ENCODE measurements around the gene TEAD4. TPM values are rescaled to one million over a fixed set of nuclear protein-coding genes. Genes with fewer than 3 reads are reported as not detected.

Gene TEAD4
- total and polyA plus RNA-seq, 2 donors (not counting 1 experiment from before 2014, with no cell fraction given), result not detected

GRCh38 chr12:3049176-3049575 is 90.0 kb downstream of the TEAD4 start:
- intact Hi-C loops (cut with micrococcal nuclease), result no loop called here
- no peaks in the 10 kb centered on the region for H3K79me2 ChIP-seq (ENCODE audit: control insufficient read depth, insufficient read depth, low read length)
- H3K36me3 ChIP-seq (replicated peaks in 1 of 2; ENCODE audit: control extremely low read depth in 1 of 2, control insufficient read depth in 1 of 2, extremely low read depth in 1 of 2, insufficient read depth in 2 of 2, low read length in 1 of 2), result no peaks in the 10 kb centered on the region
- TF ChIP-seq CTCF (IDR thresholded peaks at IDR 0.05) (no peak), EZH2 (IDR thresholded peaks at IDR 0.05; ENCODE audit: borderline replicate concordance, insufficient read depth, low read depth, low read length, poor library complexity, severe bottlenecking) (no peak)
- ATAC-seq (ENCODE audit: low read depth), result no peak
- Mint-ChIP-seq H3K27me3 (peaks cover 24% of the 10 kb centered on the region), H3K4me1 (peaks cover 22% of the 10 kb centered on the region), H3K4me3 (peak overlapping the region; percentile 49), H3K27ac (no peak overlapping the region), H3K9me3 (ENCODE audit: insufficient read depth) (no peaks in the 10 kb centered on the region)
- no peak overlapping the region for H3K4me3 ChIP-seq (ENCODE audit: control extremely low read depth in 1 of 5, extremely low read depth in 1 of 5, insufficient read depth in 1 of 5, low read depth in 2 of 5, low read length in 4 of 5)
- H3K9me3 ChIP-seq (ENCODE audit: control extremely low read depth in 1 of 3, control insufficient read depth in 2 of 3, insufficient read depth in 1 of 3, low read length in 2 of 3), result peaks cover 0 to under 1% (median 0%) of the 10 kb centered on the region in 3 donors
- H3K4me2 ChIP-seq (replicated peaks; ENCODE audit: low read depth, low read length, poor library complexity, severe bottlenecking), result no peak overlapping the region
- peaks cover 11 to 13% of the 10 kb centered on the region in 2 donors for H3K4me1 ChIP-seq (ENCODE audit: control insufficient read depth in 2 of 2, insufficient read depth in 2 of 2, low read length in 2 of 2)
- 81% methylated on average over 8 of the region's 9 CpGs for WGBS (ENCODE audit: insufficient coverage)
- no peak overlapping the region for H2AFZ ChIP-seq (ENCODE audit: insufficient read depth, low read depth, low read length, poor library complexity, severe bottlenecking)
- H3K9ac ChIP-seq (ENCODE audit: low read length), result no peak overlapping the region
- POLR2A ChIA-PET, result no interaction called here
- H3K27me3 ChIP-seq (replicated peaks in 1 of 4; ENCODE audit: control extremely low read depth in 1 of 4, control insufficient read depth in 3 of 4, insufficient read depth in 4 of 4, low read length in 3 of 4), result peaks cover 0 to 7% (median 2%) of the 10 kb centered on the region in 4 experiments
- no peak for DNase-seq
- H3K27ac ChIP-seq (ENCODE audit: low read length in 2 of 2), result no peak overlapping the region
- H4K20me1 ChIP-seq (ENCODE audit: control insufficient read depth, insufficient read depth, low read length, poor library complexity, severe bottlenecking), result no peaks in the 10 kb centered on the region
- CTCF ChIA-PET, result no interaction called here

- Histone ChIP-seq H3K4me1 (ENCODE audit: control insufficient read depth in 2 of 2, insufficient read depth in 2 of 2, low read length in 2 of 2) (peaks cover 11 to 13% of the 10 kb centered on the region in 2 donors), H3K4me2 (replicated peaks; ENCODE audit: low read depth, low read length, poor library complexity, severe bottlenecking) (peak overlapping the region; percentile 45), H3K9ac (ENCODE audit: low read length) (peak overlapping the region; percentile 3), H3K79me2 (ENCODE audit: control insufficient read depth, insufficient read depth, low read length) (no peaks in the 10 kb centered on the region), H4K20me1 (ENCODE audit: control insufficient read depth, insufficient read depth, low read length, poor library complexity, severe bottlenecking) (no peaks in the 10 kb centered on the region), H3K27ac (ENCODE audit: low read length in 2 of 2) (no peak overlapping the region), H3K9me3 (ENCODE audit: control extremely low read depth in 1 of 3, control insufficient read depth in 2 of 3, insufficient read depth in 1 of 3, low read length in 2 of 3) (no peaks in the 10 kb centered on the region), H3K36me3 (replicated peaks in 1 of 2; ENCODE audit: control extremely low read depth in 1 of 2, control insufficient read depth in 1 of 2, extremely low read depth in 1 of 2, insufficient read depth in 2 of 2, low read length in 1 of 2) (no peaks in the 10 kb centered on the region), H2AFZ (ENCODE audit: insufficient read depth, low read depth, low read length, poor library complexity, severe bottlenecking) (no peak overlapping the region), H3K27me3 (replicated peaks in 1 of 4; ENCODE audit: control extremely low read depth in 1 of 4, control insufficient read depth in 3 of 4, insufficient read depth in 4 of 4, low read length in 3 of 4) (peaks cover 0 to 7% (median 2%) of the 10 kb centered on the region in 4 experiments), H3K4me3 (ENCODE audit: control extremely low read depth in 1 of 5, extremely low read depth in 1 of 5, insufficient read depth in 1 of 5, low read depth in 2 of 5, low read length in 4 of 5) (no peak overlapping the region)
- ChIA-PET CTCF (no interaction called here), POLR2A (no interaction called here)
- H3K4me1 Mint-ChIP-seq, result peaks cover 22% of the 10 kb centered on the region
- 2% methylated on average over 10 of the region's 11 CpGs for WGBS (ENCODE audit: insufficient coverage)
- H3K27ac Mint-ChIP-seq, result peak overlapping the region; percentile 32
- no peak for TF ChIP-seq CTCF (IDR thresholded peaks at IDR 0.05)
- peak; percentile 56 for DNase-seq
- intact Hi-C loops (cut with micrococcal nuclease), result no loop called here
- peak; percentile 79 for ATAC-seq (ENCODE audit: low read depth)
- H3K27me3 Mint-ChIP-seq, result peaks cover 21% of the 10 kb centered on the region
- H3K9me3 Mint-ChIP-seq (ENCODE audit: insufficient read depth), result no peaks in the 10 kb centered on the region
- peak overlapping the region; percentile 56 for H3K4me3 Mint-ChIP-seq
Measured at GRCh38 chr12:3049611-3050249, 90.5 kb downstream of the TEAD4 start.

Data from B cell (primary cell).